K562 (cell line): Measurements from ENCODE around the gene RTBDN. TPM values are rescaled to one million over a fixed set of nuclear protein-coding genes. Genes with fewer than 3 reads are reported as not detected.

ENCODE experiments used
- ATAC-seq: fragments of 200-7000 bp; cut with Tn5 transposase; 3 replicates; pipeline ENCODE4 v1.9.1; 2020; ENCODE audit warnings: moderate library complexity
- Bru-seq: library from RNA; stranded (reverse); fragments of 400-500 nt; gene quantifications from one replicate; lab custom pipeline; 2021; lab: Mats Ljungman, UMichigan
- BruChase-seq, 2 experiments: library from RNA; stranded (reverse); fragments of 400-500 nt; gene quantifications; one replicate each; lab custom pipeline; 2021; lab: Mats Ljungman, UMichigan
- BruUV-seq: library from RNA; stranded (reverse); fragments of 400-500 nt; replicated peaks from 2 replicates; lab custom pipeline; 2021; lab: Mats Ljungman, UMichigan
- CTCF ChIA-PET: fragments of 300-600 bp; formaldehyde crosslinking; extraction: SDS; loops from one replicate; lab custom pipeline; 2021; ENCODE audit warnings: low intra/inter-chr PET ratio; lab: Yijun Ruan, JAX
- POLR2A ChIA-PET: fragments of 300-600, 350-650 bp; sonication (Branson Sonifier 250); formaldehyde crosslinking; extraction: SDS; loops from one replicate; lab custom pipeline; 2021; ENCODE audit warnings: antibody characterized with exemption, inconsistent platforms; lab: Yijun Ruan, JAX
- DNase-seq, 4 experiments: peaks; one replicate each; pipeline versions ENCODE4 v3.0.0 to v3.0.0-alpha.2; 2011 to 2018; ENCODE audit warnings: low spot score in 3 of 4, mixed read lengths in 3 of 4; ENCODE audit errors: extremely low read depth in 1 of 4
- FAIRE-seq: peaks from 2 replicates; lab custom pipeline; 2011; peaks lifted over from hg19 to GRCh38; lab: Jason Lieb, UNC
- H2AFZ ChIP-seq: 2 replicates; pipeline ENCODE4 v1.6.0; 2011; ENCODE audit warnings: low read depth, low read length, control low read depth, inconsistent platforms
- H3K27ac ChIP-seq: fragments of 200-600 bp; 3 replicates; pipeline ENCODE4 v1.8.0; 2011; ENCODE audit warnings: low read depth, mild to moderate bottlenecking, control low read depth, inconsistent platforms, low read length, moderate library complexity, mixed read lengths; ENCODE audit errors: extremely low read depth
- H3K27me3 ChIP-seq, 2 experiments: fragments of 300-600 bp in 1 of 2; 2 replicates in 1 of 2; 3 replicates in 1 of 2; pipeline versions ENCODE4 v1.6.0 to v1.8.0; 2011; ENCODE audit warnings: inconsistent platforms in 2 of 2, low read length in 2 of 2, mild to moderate bottlenecking in 1 of 2, mixed read lengths in 1 of 2, moderate library complexity in 1 of 2; ENCODE audit not compliant: control insufficient read depth in 2 of 2, insufficient read depth in 2 of 2
- H3K36me3 ChIP-seq: fragments of 300-600 bp; 3 replicates; pipeline ENCODE4 v1.8.0; 2011; ENCODE audit warnings: mild to moderate bottlenecking, low read length, inconsistent platforms; ENCODE audit not compliant: control insufficient read depth, insufficient read depth
- H3K4me1 ChIP-seq, 2 experiments: fragments of 200-600 bp in 1 of 2; replicated peaks in 1 of 2; 2 replicates in 1 of 2; 3 replicates in 1 of 2; pipeline versions ENCODE4 v1.5.1 to v1.8.0; 2011; ENCODE audit warnings: inconsistent platforms in 2 of 2, low read length in 2 of 2, mild to moderate bottlenecking in 1 of 2, mixed read lengths in 1 of 2, moderate library complexity in 1 of 2; ENCODE audit not compliant: control insufficient read depth in 2 of 2, insufficient read depth in 2 of 2
- H3K4me2 ChIP-seq: 2 replicates; pipeline ENCODE4 v1.6.1; 2011; ENCODE audit warnings: low read length, control low read depth, inconsistent platforms, mixed read lengths; ENCODE audit not compliant: insufficient read depth
- H3K4me3 ChIP-seq: fragments of 200-600 bp; sonication (generic), shearing (Covaris generic); 2 replicates; pipeline ENCODE4 v1.5.1; 2016; ENCODE audit warnings: control low read depth, inconsistent platforms
- H3K79me2 ChIP-seq: fragments of 200-600 bp; 3 replicates; pipeline ENCODE4 v1.8.0; 2011; ENCODE audit warnings: low read length, inconsistent platforms; ENCODE audit not compliant: control insufficient read depth, insufficient read depth
- H3K9ac ChIP-seq, 2 experiments: 2 replicates each; pipeline versions ENCODE4 v1.6.0 to v1.6.1; 2011; ENCODE audit warnings: low read depth in 2 of 2, low read length in 2 of 2, control low read depth in 1 of 2, inconsistent platforms in 1 of 2, mild to moderate bottlenecking in 1 of 2, mixed read lengths in 1 of 2; ENCODE audit not compliant: insufficient read depth in 1 of 2
- H3K9me1 ChIP-seq: one replicate; pipeline ENCODE4 v1.6.0; 2011; ENCODE audit warnings: inconsistent platforms, mild to moderate bottlenecking, low read length, moderate library complexity; ENCODE audit not compliant: control insufficient read depth, insufficient read depth
- H3K9me3 ChIP-seq: replicated peaks from 2 replicates; pipeline ENCODE4 v1.5.1; 2011; ENCODE audit warnings: low read depth, low read length, inconsistent platforms; ENCODE audit not compliant: control insufficient read depth, insufficient read depth
- H4K20me1 ChIP-seq: replicated peaks from 2 replicates; pipeline ENCODE4 v1.6.1; 2011; ENCODE audit warnings: low read length, inconsistent platforms, mixed read lengths; ENCODE audit not compliant: control insufficient read depth, insufficient read depth
- BCOR ChIP-seq: fragments of 450-650 bp; IDR thresholded peaks from 2 replicates; pipeline ENCODE4 v1.6.1; 2016
- BMI1 ChIP-seq: fragments of 150-350 bp; IDR thresholded peaks from 2 replicates; pipeline ENCODE4 v1.6.1; 2014; ENCODE audit warnings: low read length
- EGR1 ChIP-seq: fragments of 450-650 bp; conservative IDR thresholded peaks from 2 replicates; pipeline ENCODE4 v1.6.1; 2017; ENCODE audit warnings: mild to moderate bottlenecking
- HDGF ChIP-seq: fragments of 450-650 bp; IDR thresholded peaks from 2 replicates; pipeline ENCODE4 v1.6.1; 2016
- ID3 ChIP-seq, 2 experiments: fragments of 250-450 bp in 1 of 2; fragments of 450-650 bp in 1 of 2; sonication (Bioruptor Pico) in 1 of 2; IDR thresholded peaks; 2 replicates each; pipeline versions ENCODE4 v1.6.1 to v1.8.0; 2016 to 2021; ENCODE audit warnings: mild to moderate bottlenecking in 2 of 2, moderate library complexity in 2 of 2, missing compliant biosample characterization in 1 of 2, missing genetic modification characterization in 1 of 2
- NRF1 ChIP-seq, 2 experiments: fragments of 450-650 bp; IDR thresholded peaks in 1 of 2; conservative IDR thresholded peaks in 1 of 2; 2 replicates each; pipeline ENCODE4 v1.6.1; 2014; ENCODE audit warnings: mild to moderate bottlenecking in 2 of 2
- SNAPC5 ChIP-seq: fragments of 250-450 bp; sonication (Bioruptor Pico); IDR thresholded peaks from 2 replicates; pipeline ENCODE4 v1.8.0; 2021; ENCODE audit warnings: moderate library complexity, mild to moderate bottlenecking, inconsistent platforms
- STAT6 ChIP-seq: sonication (generic); formaldehyde crosslinking; IDR thresholded peaks from 2 replicates; pipeline ENCODE4 v1.8.1; 2023; ENCODE audit warnings: mild to moderate bottlenecking, missing genetic modification reagents
- ZBTB2 ChIP-seq: fragments of 450-650 bp; IDR thresholded peaks from 2 replicates; pipeline ENCODE4 v1.6.1; 2016; ENCODE audit warnings: antibody characterized with exemption
- ZNF143 ChIP-seq: sonication (generic); formaldehyde crosslinking; IDR thresholded peaks from 2 replicates; pipeline ENCODE4 v1.9.0; 2022; ENCODE audit warnings: mild to moderate bottlenecking, missing genetic modification reagents
- ZNF740 ChIP-seq, 3 experiments: fragments of 200-800 bp in 1 of 3; sonication (Bioruptor generic) in 1 of 3; sonication (generic) in 1 of 3; formaldehyde crosslinking in 1 of 3; IDR thresholded peaks; 2 replicates each; pipeline versions ENCODE4 v1.6.1 to v1.8.0; 2016 to 2022; ENCODE audit warnings: mild to moderate bottlenecking in 2 of 3, missing compliant biosample characterization in 2 of 3, missing genetic modification characterization in 2 of 3, missing genetic modification reagents in 1 of 3
- WGBS: fragments of 100-300 bp; shearing (Covaris generic); methylation state at CpG from one replicate; pipeline ENCODE4 v1.1.6; 2016; ENCODE audit warnings: low coverage, mixed read lengths; ENCODE audit not compliant: insufficient coverage; ENCODE audit errors: missing lambda C conversion rate; 5-methylcytosine and 5-hydroxymethylcytosine counted together
- in situ Hi-C: fragments of 300-500 bp; cut with MboI; formaldehyde crosslinking; loops from 4 replicates; pipeline ENCODE4 v1.15.0; 2018; ENCODE audit warnings: inconsistent platforms, mixed read lengths
- intact Hi-C: fragments of 100-400 bp; cut with micrococcal nuclease; formaldehyde crosslinking; loops from 2 replicates; pipeline ENCODE4 v1.14.2; 2022
- long read RNA-seq, 3 experiments: library from polyadenylated mRNA in 2 of 3; library from RNA in 1 of 3; unstranded in 2 of 3; stranded (forward) in 1 of 3; transcript quantifications; one replicate each; pipeline ENCODE4 v2.0.0, GENCODE V29; 2019 to 2022
- polyA minus RNA-seq, 3 experiments: library from RNA; depleted of rRNA, polyadenylated mRNA; stranded (reverse); fragments of >200 nt; gene quantifications; 2 replicates each; pipeline ENCODE4 v1.2.3, GENCODE V29; 2011
- polyA plus RNA-seq, 8 experiments: library from polyadenylated mRNA; depleted of rRNA in 4 of 8; stranded (reverse) in 5 of 8; unstranded in 3 of 8; fragments of >200 nt; fragmentation: Nextera tagmentation in 2 of 8; fragmentation: Illumina TruSeq in 1 of 8; extraction: Ambion mirVana in 2 of 8; extraction: Trizol in 1 of 8; gene quantifications; 2 replicates each; pipeline versions ENCODE4 v1.2.1 to v1.2.3, GENCODE V29; 2011 to 2014; ENCODE audit warnings: inconsistent platforms in 1 of 8, missing spikeins in 1 of 8
- total RNA-seq, 7 experiments: library from RNA; depleted of rRNA in 6 of 7; stranded (reverse); fragments of >200 nt in 6 of 7; fragmentation: Illumina TruSeq in 2 of 7; extraction: Trizol in 2 of 7; gene quantifications; 2 replicates each; pipeline versions ENCODE4 v1.2.1 to v1.2.3, GENCODE V29; 2011 to 2021; ENCODE audit warnings: low replicate concordance in 1 of 7

The RTBDN gene
- 0.76 and 1.6 TPM in 2 replicates for total RNA-seq (2011; cell fraction: chromatin; rRNA removed; ENCODE audit: low replicate concordance)
- 2.8 and 3.8 TPM in 2 replicates for total RNA-seq (2011; cell fraction: nucleolus; rRNA removed)
- total RNA-seq (2011; cell fraction: nucleoplasm; rRNA removed), result 3.1 and 3.4 TPM in 2 replicates
- 0.73 and 1.1 TPM in 2 replicates for total RNA-seq (2014; rRNA removed)
- total RNA-seq (2014; rRNA removed; fragmentation: Illumina TruSeq; extraction: Trizol), result 0.19 and 0.22 TPM in 2 replicates
- total RNA-seq (2015; rRNA removed; fragmentation: Illumina TruSeq; extraction: Trizol), result 0.40 and 1.1 TPM in 2 replicates
- total RNA-seq (2021), result 0.69 and 2.3 TPM in 2 replicates
- polyA plus RNA-seq (2011; rRNA removed), result 0.86 and 0.87 TPM in 2 replicates
- polyA plus RNA-seq (2011; cell fraction: cytosol; rRNA removed), result 1.4 and 1.9 TPM in 2 replicates
- 0.63 and 1.0 TPM in 2 replicates for polyA plus RNA-seq (2011; cell fraction: nucleus; rRNA removed)
- 2.0 and 3.5 TPM in 2 replicates for polyA plus RNA-seq (2012)
- polyA plus RNA-seq (2014; fragmentation: Illumina TruSeq; extraction: Trizol), result 0.96 and 1.2 TPM in 2 replicates
- under 1 TPM in 1 of 2 experiments, not detected in 1; 0.20 TPM for polyA plus RNA-seq (2014; fragmentation: Nextera tagmentation; extraction: Ambion mirVana)
- polyA plus RNA-seq (2014; rRNA removed), result 0.58 and 1.9 TPM in 2 replicates
- not detected in 2 replicates for polyA minus RNA-seq (2011; rRNA and poly(A)+ RNA removed)
- polyA minus RNA-seq (2011; cell fraction: cytosol; rRNA and poly(A)+ RNA removed), result 1.7 TPM in 1 of 2 replicates, not detected in the other
- polyA minus RNA-seq (2011; cell fraction: nucleus; rRNA and poly(A)+ RNA removed), result 0.56 TPM in 1 of 2 replicates, not detected in the other
- percentile 27 among the genes with signal in this experiment for Bru-seq, nascent RNA
- percentile 22 among the genes with signal in this experiment for BruChase-seq, experiment 1, labeled RNA remaining after a 2-hour chase
- percentile 24 among the genes with signal in this experiment for BruChase-seq, experiment 2, labeled RNA remaining after a 6-hour chase
- long read RNA-seq, experiment 1, result 0 reads
- long read RNA-seq, experiment 2, result 0 reads
- long read RNA-seq, experiment 3, result 0 reads

GRCh38 chr19:12834566-12834943 lies at the start of gene RTBDN:
Gene RTBDN, minus strand, starts transcription at chr19:12834579. Its CDS starts 4,600 bp downstream, at chr19:12829979.
- POLR2A ChIA-PET, result interaction anchor here (1.2 kb wide), 1 partner anchor 10 kb away, joined by 4 read pairs; no protein-coding TSS in a partner anchor
- H4K20me1 ChIP-seq, result peaks cover 17% of the 10 kb centered on the region
- intact Hi-C loops (no loop called here), in situ Hi-C loops (no loop called here)
- peak within 1 kb of the TSS; percentile 36 to 90; a peak in 3 of 4 replicates for H3K9ac ChIP-seq
- CTCF ChIA-PET, result no interaction called here
- no peaks in the 10 kb centered on the region for H3K9me3 ChIP-seq
- TF ChIP-seq ZNF143 (CRISPR knock-in tag) (0 out of 2 replicates have a peak, but pooled peaks have one; percentile 37), NRF1 (conservative IDR thresholded peaks at IDR 0.05 in 1 of 2, IDR thresholded peaks at IDR 0.05 in 1 of 2) (peak; percentile 83 to 86), ID3 (CRISPR knock-in tag; IDR thresholded peaks at IDR 0.05) (no peak), ID3 (tag; IDR thresholded peaks at IDR 0.05) (0 out of 2 replicates have a peak, but pooled peaks have one; percentile 10), SNAPC5 (CRISPR knock-in tag) (no peak), BMI1 (no peak), STAT6 (CRISPR knock-in tag) (no peak), HDGF (0 out of 2 replicates have a peak, but pooled peaks have one; percentile 46), ZNF740 (CRISPR knock-in tag; IDR thresholded peaks at IDR 0.05) (peak; percentile 70; the same call in 1 of the 2 replicates), ZNF740 (tag; IDR thresholded peaks at IDR 0.05) (no peak), BCOR (0 out of 2 replicates have a peak, but pooled peaks have one; percentile 36), EGR1 (peak; percentile 77), ZBTB2 (peak; percentile 79; the same call in 1 of the 2 replicates)
- no peaks in the 10 kb centered on the region for H3K27me3 ChIP-seq
- peak within 1 kb of the TSS; percentile 58 for H3K4me3 ChIP-seq
- no peaks in the 10 kb centered on the region; the same call in 2 of the 3 replicates for H3K36me3 ChIP-seq
- no peak for ATAC-seq
- peaks cover 36 to 63% of the 10 kb centered on the region in 2 experiments for H3K4me1 ChIP-seq
- peaks cover 9% of the 10 kb centered on the region; the same call in 2 of the 3 replicates for H3K79me2 ChIP-seq
- peak within 1 kb of the TSS; percentile 85 for H3K4me2 ChIP-seq
- peak; percentile 72 for FAIRE-seq
- DNase-seq, result peak in 2 of 4 experiments; percentile 51 to 72
- no peaks in the 10 kb centered on the region for H3K9me1 ChIP-seq
- no peak within 1 kb of the TSS for H3K27ac ChIP-seq
- BruUV-seq, result no TSS peak
- peak within 1 kb of the TSS; percentile 93 for H2AFZ ChIP-seq
- WGBS, result 23% methylated on average over 20 of the region's 20 CpGs
